HG02623 (cell line): Measurements from ENCODE around the gene C2orf78.

ENCODE experiments used
- ATAC-seq: cut with Tn5 transposase; IDR thresholded peaks from one replicate; pipeline ENCODE4 v1.9.1; 2021; ENCODE audit warnings: moderate library complexity; ENCODE audit not compliant: unreplicated experiment

Gene C2orf78

DNA sequence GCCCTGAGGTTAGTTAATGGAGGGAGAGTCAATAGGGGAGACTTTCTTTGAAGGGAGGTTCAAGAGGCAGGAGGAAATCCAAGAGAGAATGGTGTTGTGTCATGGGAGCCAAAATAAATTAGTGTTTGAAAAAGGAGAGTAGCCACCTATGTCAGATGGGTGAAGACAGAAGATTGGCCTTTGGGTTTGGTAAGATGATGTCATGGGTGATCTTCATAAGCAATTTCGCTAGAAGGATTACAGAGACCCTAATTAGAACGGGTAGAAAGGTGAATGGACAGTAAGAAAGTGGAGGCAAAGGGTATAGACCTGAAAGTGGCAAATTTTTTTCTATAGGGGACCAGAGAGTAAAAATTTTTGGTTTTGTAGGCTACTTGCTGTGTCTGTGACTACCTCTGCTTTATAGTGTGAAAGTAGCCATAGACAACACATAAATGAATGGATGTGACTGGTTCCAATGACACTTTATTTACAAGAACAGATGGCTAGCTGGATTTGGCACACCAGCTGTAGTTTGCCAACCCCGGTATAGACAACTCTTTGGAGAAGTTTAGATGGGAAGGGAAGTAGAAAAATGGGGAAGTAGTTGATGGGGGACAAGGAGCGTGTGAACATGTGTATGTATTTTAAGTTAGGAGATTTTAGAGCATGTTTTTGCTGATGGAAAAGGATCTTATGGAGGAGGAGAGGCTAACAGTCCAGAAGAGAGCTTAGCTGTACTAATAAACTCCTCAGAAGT lies 54.0 kb downstream of the C2orf78 start:
- no peak for ATAC-seq

DNA sequence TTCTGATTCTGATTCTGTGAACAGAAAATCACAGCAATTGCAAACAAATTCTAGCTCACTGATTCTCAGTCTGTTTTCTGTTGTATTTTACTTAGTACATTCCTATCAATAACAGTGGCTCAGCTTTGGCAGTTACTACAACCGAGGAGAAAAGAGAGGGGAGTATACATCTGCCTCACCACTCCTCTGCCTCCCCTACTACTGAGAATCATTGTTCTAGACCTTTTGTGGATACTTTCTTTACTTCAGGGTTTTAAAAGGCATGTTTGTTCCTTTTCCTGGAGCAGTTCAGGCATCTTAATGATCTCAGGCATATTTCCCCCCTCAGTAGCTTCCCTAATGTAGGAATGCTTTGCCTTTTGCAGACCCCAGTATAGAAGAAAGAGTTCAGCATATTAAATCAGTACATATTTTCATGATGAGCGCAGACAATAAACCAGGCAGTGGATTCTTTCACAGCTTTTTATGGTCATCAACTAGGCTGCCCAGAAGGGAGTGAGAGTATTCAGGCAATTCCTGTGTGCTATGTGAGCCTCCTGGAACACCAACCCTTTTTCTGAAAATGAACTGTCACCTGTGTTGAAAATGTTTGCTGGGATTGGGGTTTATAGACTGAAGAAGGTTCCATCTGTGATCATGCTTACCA lies 55.0 kb downstream of the C2orf78 start:
- ATAC-seq, result no peak

- no peak for ATAC-seq
Measured at GRCh38 chr2:73839653-73840411, 55.8 kb downstream of the C2orf78 start.

GRCh38 chr2:73841912-73842738 lies 58.1 kb downstream of the C2orf78 start:
- no peak for ATAC-seq

DNA sequence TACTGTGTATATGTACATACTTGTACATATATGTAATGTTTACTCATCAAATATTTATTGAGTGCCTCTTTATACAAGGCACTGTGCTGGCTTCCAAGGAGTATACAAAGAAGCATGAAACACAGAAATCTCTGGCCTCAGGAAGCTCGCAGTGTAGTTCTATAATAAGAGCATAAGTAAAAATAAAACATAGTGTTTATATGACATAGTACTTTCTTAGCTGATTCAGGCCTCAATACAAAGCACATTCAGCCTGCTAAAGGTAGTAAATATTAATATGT lies 58.7 kb downstream of the C2orf78 start:
- ATAC-seq, result no peak

- no peak for ATAC-seq
Measured at GRCh38 chr2:73844087-73844486, 60.1 kb downstream of the C2orf78 start.

DNA sequence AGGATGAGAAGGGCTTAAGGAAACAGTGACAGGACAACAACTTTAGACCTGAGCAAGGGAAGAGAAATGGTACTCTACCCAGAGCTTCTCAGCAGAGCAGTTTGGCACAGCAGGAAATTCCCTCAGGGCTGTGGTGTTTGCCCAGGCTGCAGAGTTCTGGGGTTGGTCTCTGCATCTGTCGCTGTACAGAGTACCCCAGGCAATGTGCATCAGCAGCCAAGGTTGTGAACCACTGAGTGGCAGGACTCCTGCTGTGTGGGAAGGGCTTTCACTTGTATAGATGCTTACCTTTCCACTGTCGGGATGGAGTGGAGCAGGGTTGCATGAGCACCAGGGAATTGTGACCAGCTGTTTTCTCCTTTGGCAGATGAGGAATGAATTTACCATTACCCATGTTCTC lies 66.0 kb downstream of the C2orf78 start:
- ATAC-seq, result no peak

DNA sequence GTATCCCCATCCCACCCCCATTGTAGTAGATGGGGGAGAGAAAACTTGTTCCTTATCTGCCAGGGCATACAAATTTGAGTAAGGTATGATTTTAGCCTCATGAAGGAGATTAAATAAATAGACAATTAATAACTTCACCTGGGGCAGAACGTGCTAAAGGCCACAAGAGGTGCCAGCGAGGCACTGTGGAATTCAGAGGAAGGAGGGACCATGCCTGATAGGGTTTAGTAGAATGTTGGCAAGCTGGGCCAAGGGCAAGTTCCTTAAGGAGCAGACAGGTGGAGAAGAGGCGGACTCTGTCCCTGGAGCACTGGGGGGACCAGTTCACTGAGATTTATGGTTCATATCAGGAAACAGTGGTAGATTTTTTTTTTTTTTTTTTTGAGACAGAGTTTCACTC lies 67.3 kb downstream of the C2orf78 start:
- no peak for ATAC-seq

- ATAC-seq, result no peak
Measured at GRCh38 chr2:73852020-73852419, 68.0 kb downstream of the C2orf78 start.

GRCh38 chr2:73855526-73855925 lies 71.5 kb downstream of the C2orf78 start:
- no peak for ATAC-seq

DNA sequence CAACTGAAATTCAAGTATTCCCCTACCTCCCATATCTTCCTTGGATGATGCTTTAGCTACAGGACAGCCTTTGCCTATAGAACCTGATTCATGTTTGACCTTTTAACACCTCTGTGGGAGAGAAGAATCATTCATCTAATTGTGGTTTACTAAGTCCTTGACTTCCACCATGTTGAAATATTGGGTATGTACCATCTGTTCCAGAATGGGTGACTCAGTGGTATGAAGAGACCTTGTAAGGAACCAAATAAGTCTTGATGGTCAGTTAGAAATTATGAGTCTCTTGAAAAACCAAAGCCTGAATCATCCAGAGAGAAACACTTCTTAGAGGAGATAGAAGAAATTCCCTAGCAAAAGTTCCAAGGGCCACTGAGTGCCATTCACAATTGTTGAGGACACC lies 72.2 kb downstream of the C2orf78 start:
- no peak for ATAC-seq

DNA sequence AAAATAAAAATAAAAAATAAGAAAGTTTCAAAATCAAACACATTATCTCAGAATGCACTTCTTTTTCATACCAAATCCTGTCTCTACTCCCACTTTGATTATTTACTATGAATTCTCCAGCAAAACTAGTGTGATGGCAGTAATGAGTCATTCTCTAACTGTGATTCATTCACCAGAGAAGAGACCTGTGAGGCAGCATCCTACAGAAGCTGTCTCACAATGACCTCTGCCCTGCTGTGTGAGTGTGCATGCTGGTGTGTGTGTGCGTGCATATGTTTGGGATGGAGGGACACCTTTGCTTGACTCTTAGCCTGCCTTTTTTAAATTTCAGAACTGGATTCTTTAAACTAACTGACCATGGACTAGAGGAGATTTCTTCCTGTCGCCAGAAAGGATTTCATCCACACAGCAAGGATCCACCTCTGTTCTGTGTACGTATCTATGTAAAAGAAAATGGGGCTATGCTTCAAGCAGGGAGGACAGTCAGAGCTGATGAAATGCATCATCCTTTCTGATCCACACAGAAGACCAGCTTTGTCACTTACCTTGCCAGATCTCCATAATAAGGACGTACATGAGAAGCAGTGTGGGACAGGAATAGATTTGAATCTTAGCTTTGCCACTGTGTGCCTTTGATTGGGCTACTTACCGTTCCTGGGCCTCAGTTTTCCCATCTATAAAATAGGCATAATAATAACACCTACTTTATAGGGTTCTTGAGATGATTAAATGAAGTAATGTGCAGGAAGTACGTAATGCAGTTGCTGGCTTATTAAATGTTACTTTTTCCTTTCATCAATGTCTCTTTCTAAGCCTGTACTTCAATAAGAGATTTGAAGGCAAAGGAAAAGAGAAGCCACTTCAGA lies 76.0 kb downstream of the C2orf78 start:
- ATAC-seq, result no peak

DNA sequence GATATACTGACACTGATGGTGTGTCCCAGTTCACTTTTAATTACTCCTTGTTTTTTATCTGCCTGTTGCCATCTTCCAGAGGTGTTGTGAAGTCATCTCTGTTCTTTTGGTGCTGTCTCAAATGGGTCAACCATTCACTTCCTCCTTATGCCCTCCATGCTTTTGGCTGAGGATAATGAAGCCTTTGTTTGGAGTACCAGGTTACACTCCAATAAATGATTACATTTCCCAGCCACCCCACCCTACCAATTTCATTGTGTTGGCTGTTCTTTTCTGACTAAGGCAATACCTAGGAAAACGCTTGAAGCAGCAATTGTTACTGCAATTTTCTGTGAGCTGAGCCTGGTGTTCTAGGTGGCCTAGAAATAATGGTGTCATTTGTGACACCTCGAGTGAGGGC lies 79.0 kb downstream of the C2orf78 start:
- no peak for ATAC-seq
